ENCODE results near the gene GJD2.

Gene GJD2

DNA sequence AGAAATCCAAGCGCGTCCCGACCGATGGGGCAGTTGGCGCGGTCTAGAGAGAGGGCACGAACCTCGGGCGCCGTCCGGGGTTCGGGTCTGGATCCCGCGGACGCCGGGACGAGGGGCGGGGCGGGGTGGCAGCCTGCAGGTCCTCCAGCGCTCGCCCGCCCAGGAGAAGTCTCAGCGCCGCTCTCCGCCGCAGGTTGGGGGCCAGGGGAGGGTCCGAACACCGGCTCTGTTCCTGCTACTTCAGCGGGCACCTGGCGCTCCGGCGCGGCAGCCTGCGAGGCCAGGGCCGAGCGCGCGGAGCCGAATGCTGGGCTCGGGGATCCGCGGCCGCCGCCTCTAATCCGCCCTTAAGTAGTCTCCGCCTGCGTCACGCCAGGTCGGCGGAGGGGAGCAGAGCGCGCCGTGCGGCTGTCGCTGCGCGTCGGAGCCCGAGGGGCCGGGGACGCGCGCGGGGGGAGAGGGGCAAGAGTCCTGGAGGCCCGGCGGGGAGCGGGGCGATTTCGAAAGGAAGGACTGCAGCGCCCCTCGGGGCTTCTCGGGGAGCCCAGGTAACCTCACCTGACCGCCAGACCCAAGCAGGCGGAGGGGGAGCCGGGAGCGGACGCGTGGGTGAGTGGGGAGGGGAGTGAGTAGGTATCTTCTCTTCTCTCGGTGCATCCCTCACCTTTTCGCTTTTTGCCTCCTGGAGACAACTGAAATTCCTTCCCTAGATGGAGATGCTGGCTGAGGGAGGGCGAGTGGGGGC, at the start of gene GJD2:
Gene GJD2, minus strand, starts transcription at position 325 of the 745 bp plus-strand sequence. CDS start 510 bp downstream, outside the sequence.
- FAIRE-seq (no peak), DNase-seq (ENCODE audit: insufficient read length, low spot score) (no peak)

DNA sequence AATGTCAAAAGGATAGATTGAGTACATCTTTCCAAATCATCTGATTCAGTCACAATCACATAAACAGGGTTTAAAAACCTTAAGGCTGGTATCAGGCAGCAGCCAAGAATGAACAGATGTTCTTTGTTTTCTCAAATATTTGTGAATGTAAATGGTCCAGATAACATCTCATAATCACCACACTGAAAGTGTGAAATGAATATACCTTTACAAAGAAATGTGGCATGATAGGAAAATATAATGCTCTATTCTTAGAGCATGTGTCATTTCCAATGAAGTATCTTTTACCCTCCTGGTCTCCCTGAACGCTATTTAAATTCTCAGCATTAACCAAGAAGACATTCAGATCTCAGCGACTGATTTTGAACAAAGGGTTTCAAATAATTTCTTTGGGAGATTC, 49.3 kb upstream of the GJD2 start:
- DNase-seq (ENCODE audit: insufficient read length, low spot score) (no peak), FAIRE-seq (no peak)

DNA sequence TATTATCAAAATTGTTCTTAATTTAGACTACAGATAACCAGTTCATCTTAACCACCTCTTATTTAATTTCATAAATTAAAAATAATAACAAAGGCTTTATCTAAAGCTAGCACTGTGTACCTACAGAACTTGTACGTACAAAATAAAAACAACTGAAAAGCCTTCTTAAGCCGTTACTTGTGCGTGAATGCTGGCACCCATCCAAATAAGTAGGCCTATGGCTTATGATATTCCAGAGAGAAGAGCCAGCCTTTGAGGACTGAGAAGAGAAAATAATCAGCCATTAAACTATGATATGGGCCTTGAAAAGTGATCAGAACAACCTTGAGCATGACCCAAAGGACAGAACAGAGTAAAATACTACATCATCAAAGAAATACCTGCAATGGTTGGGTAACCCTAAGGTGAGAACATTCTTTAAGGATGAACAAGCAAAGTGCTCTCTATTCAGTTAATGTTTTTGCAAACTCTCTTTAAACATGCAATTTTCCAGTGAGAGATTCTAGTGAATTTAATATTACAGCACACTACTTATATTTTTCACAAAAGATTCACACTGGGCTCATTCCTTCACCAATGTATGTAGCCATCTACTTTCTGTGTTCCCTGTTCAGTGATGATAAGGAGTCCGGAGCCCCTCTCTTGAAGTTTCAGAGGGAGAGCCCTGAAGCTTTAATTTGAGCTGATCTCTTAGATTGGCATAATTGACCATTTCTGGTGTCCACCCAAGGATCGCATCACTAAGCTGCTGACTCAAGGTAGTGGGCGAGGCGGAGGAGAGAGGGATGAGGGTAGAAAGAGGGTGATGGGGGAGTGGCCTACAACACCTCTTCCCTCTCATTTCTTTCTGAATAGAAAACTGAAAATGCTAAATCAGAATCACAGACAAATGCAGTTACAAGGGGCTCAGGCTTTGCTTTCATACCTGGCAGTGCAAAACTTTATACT, 48.3 kb upstream of the GJD2 start:
- FAIRE-seq = no peak
- no peak for DNase-seq (ENCODE audit: insufficient read length, low spot score)

DNA sequence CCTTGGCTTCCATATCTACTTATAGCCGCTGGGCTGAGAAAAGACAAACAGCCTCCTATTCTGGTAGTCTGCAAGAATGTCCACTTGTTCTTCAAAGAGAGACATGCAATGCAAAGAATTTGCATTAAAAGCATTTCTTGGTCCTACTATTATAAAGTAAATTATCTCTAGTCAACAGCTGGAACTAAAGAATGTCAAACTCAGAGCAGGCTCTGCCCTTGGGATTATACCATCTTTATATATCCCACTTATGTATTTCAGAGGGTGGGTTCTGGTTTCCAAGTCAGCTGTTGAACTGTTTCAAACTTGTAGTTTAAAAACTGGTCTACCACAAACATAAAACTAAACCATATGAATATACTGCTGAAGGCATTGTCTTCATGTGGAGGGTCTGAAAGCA, 47.6 kb upstream of the GJD2 start:
- no peak for DNase-seq (ENCODE audit: insufficient read length, low spot score)
- FAIRE-seq = no peak

DNA sequence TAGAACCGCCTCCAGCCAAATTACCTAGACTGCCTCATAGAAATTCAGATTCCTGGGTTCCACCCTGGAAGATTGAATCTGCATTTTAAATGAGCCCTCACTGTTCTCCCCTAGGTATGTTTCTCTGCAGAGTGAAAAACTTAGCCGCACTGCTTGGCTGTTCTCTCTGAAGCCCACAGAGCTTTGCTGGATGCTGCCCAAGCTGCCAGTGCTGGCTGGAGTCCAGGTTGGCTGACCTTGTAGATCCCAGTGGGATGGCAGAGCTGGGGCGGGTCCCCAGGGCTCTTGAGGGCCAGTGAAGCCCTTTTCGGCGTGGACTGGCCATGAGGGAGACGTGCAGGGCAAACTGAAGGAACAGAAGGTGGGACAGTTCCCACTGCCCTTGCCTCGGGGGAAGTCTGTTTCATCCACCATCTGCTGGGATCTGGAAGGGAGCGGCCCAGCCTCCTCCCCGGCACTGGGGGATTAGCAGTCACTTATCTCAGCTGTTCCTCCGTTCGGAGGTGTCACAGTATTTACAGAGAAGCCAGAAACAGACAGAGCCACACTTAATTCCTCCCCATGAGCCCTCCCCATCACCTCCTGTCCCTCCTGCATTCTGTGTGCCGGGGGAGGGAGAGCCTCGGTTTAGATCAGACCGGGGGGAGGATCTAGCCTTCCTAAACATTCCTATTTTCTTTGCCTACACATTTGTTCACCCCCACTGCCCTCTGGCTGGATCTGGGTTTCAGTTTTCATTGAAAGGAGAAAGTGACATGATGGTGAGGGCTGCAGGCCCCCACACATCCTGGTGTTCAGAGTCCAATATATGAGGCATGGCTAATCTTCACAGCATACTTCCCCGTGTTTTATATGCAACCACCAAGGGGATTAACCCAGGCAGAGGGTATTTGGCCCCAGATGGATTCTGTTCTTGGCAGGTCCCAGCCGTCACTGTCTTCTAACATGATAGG, 44.6 kb upstream of the GJD2 start:
- FAIRE-seq (no peak), DNase-seq (ENCODE audit: insufficient read length, low spot score) (no peak)

DNA sequence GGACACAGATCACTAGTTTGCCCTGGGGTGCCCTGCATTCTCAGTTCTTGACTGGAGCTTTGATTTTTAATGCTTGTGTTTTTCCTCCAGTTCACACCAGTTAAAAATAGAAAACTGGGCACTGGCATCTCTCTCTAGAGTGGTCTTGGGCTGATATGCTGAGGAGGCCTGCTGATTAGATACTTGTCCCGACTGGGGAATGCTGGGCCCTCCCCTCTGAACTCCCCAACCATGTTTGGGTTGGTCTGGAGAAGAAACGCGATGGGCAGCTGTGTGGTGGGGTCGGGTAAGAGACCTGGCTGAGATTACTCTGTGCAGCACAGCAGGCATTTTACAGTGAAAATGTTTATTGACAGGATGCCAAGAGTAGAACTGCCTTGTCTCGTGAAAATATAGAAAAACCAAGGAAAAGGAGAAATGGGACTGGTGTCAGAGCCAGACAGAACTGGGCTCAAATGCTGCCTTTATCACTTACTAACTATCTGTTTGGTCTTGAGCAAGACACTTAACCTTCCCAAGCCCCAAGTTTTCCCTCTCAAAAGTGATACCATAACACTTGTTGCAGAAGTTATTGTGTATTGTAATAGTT, 42.1 kb upstream of the GJD2 start:
- no peak for DNase-seq (ENCODE audit: insufficient read length, low spot score)
- FAIRE-seq = no peak

DNA sequence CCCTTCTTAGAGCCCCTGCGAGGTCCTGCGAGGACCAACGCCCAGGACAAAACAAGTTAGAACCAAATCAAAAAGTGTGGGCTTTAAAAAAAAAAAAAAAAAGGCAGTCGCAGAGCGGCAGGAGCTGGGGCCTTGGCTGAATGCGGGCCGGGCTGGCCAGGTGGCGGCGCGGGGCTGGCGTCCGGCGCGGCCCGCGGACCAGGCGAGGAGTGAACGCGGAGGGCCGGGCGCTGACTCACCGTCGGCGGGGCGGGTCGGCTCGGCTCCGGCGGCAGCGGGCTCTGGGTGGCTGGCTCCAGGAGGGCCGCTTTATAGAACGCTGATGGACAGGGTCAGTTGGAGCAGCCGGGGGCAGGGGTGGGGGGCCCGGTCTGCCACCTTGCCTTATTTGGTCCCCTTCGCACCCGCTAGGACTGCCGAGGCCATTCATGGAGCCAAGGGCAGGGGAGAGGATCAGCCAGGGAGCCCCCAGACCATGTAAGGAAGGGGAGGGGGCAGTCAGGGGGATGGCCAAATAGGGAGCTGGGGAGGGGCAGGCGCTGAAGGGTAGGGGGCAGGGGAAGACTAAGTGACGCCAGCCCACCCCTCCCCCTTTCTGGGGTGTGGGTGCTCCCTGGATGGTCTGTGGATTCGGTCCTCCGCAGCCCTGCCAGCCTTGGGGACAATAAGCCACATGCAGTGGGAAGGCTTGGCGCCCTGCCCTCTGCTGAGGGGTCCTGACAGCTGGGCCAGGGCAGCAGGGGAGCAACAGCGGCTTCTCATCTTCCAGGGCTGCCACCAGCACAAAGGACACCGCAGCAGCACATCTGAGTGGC, 40.7 kb upstream of the GJD2 start, which contains the start of gene ACTC1:
Gene ACTC1, minus strand, starts transcription at position 283 of the 815 bp plus-strand sequence. CDS start 741 bp downstream, outside the sequence.
- DNase-seq (ENCODE audit: insufficient read length, low spot score) (no peak), FAIRE-seq (no peak)

DNA sequence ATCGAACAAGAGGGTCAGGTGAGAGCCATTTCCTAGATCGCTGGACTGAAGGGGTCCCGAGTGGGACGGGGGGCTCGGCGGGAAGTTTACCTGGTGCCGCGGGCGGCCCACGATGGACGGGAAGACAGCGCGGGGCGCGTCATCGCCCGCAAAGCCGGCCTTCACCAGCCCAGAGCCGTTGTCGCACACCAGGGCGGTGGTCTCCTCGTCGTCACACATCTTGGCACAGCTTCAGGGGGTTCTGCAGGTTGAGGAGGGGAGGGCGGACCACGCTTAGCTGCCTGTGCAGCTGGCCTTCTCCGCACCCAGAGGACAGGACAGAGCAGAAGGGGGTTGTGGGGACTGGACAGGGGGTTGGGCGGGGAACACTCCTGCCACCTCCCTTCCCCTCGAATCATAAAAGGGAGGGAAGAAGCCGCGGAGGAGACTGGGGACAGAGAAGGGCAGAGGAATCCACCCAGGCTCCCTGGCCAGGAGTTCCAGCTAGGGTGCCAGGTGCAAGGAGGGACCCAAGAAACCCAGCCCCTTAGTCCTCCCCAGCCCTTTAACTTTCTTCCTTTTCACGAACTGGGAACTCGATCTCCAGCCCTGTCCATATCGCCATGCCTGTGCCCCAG, 39.9 kb upstream of the GJD2 start:
- DNase-seq (ENCODE audit: insufficient read length, low spot score) (no peak), FAIRE-seq (no peak)

DNA sequence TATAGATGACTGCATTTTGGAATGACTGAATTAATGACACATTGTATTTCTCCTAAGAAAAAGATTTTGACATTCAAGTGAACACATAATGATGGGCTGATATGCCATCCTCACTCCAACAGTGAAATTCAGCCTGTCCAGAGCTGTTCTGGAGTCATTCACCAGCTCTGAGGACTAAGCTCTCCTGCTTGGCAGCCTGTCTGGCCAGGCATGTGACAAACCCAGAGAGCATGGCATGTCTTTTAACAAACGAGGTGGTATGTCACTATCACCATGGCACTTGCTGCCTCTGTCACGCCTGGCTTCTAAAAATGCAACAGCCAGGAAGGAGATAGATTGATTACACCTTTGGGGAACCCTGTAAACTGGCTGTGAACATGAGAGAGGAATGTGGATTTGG, 39.1 kb upstream of the GJD2 start:
- FAIRE-seq (no peak), DNase-seq (ENCODE audit: insufficient read length, low spot score) (no peak)

DNA sequence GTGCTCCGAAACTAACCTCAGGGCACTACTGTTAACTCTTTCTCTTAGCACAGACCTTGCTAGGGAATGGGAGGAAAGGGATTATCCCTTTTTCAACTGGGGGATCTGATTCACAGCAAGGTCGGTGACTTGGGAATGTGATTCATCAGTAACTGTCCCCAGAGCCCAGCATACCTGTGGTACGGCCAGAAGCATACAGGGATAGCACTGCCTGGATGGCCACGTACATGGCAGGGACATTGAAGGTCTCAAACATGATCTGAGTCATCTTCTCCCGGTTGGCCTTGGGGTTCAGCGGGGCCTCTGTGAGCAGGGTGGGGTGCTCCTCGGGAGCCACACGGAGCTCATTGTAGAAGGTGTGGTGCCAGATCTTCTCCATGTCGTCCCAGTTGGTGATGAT, 38.3 kb upstream of the GJD2 start:
- FAIRE-seq (no peak), DNase-seq (ENCODE audit: insufficient read length, low spot score) (no peak)

DNA sequence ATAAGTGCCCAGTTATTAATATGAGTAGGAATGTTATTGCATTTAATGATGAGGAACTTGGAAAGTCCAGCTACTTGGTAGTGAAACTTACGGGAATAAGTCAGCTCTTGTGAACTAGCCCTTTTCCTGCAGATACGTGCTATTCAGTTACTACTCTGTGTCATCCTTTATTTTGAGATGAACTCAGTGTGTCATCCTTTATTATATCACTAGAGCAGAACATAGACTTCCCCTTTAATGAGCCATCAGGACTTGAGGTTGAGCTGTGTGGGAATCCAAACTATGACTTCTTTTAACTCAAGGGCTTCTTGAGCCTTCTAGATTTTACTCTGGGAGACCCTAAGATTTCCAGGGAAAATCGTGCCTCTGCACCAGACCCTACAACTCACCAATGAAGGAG, 36.9 kb upstream of the GJD2 start:
- FAIRE-seq (no peak), DNase-seq (ENCODE audit: insufficient read length, low spot score) (no peak)

DNA sequence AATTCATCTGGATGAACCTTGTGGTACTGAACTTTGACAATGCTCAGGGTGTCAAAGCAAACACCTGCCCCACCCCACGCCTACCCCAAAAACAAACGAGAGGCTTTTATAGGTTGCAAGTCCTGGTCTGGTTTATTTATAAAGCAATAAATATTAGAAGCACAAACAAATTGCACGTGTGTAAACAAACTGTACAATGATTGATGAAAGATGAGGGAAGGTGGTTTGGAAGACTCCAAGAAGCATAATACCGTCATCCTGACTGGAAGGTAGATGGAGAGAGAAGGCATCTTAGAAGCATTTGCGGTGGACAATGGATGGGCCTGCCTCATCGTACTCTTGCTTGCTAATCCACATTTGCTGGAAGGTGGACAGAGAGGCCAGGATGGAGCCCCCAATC, 35.3 kb upstream of the GJD2 start:
- FAIRE-seq (no peak), DNase-seq (ENCODE audit: insufficient read length, low spot score) (no peak)

DNA sequence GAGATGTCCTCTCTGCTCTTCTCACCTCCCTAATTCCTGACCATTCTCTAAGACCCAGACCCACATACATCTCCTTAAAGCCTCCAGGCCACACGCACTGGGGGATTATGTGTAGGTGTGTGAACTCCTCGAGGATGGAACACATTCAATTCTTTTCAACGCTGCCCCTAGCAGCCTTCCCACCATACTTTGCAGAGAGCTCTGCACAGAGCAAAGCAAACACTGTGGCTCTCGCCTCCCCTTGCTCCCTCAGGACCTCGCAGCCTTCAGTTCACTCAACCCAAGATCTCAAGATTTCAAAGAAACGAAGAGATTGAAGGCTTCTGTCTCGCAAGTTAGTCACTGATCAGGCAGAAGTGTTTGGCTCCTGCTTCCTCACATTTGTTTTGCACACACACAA, 34.5 kb upstream of the GJD2 start:
- FAIRE-seq (no peak), DNase-seq (ENCODE audit: insufficient read length, low spot score) (no peak)

DNA sequence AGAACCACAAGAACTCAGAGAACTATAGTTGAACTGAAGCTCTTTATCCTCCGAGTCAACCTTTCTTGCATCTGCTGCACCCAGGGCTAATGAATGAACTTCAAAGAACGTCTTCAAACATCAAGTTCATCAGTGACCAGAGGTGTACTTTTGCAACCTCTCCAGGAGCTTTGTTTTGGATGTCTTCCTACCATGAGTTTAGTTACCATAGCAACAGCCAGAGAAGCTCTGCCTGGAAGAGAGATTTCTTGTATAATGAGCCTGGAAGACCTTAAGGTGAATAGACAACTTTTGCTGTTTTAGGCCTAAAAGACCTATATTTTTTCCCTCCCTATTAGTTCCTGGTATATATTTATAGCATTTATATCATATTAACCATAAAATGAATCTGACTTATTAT, 31.4 kb upstream of the GJD2 start:
- DNase-seq (ENCODE audit: insufficient read length, low spot score) (no peak), FAIRE-seq (no peak)

DNA sequence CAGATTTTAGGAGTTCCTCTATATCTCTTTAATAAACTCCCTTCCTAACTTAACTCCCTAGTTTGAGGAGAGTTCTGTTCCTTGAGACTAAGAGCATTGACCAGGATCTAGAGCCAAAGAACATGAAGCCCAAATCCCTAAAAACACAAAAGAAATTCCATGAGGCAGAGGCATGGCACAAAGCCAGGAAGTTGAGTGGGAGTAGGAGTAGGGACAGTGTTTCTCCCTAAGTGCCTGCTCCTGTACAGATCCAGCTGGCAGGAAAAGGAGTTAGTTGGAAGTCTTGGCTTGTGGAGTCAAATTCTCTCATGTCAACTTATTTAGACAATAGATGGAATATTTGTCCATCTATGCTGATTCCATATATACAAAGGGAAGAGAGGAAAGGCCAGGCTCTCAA, 29.2 kb upstream of the GJD2 start:
- no peak for FAIRE-seq
- no peak for DNase-seq (ENCODE audit: insufficient read length, low spot score)

DNA sequence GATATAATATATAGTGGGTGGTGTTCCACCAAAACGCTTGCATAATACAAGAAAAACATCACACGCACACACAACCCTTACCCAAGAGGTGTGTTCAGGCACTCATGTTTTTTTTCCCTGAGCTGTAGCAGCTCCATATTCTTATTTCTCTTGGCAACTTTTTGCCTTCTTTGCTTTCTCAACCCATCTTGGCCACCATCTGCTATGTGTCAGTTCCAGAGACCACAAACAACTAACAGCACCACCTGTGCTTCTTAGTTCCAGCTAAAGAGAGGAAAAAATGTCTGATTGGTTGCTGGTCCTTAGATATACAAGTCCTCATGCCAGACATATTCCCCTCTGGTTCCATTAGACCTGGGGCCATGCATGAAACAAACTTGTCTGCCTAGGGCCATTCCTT, 28.6 kb upstream of the GJD2 start:
- FAIRE-seq = no peak

DNA sequence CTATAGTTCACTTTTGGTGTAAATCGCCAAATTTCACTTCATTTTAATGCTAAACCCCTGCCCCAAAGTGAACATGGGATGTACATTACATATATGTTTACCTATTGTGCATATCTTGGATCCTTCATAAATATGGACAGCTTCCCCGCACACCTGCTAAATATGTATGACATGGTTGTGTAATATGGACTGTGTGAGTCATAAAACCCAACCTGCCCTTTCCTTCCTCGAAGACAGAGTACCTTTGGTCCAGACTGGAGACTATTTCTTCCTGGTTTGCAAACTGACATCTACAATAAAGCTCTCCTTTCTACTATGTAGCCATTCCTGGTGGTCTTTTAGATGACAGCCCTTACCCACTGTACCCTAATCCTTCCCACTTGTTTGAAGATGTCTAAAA, 28.1 kb upstream of the GJD2 start:
- FAIRE-seq (no peak), DNase-seq (ENCODE audit: insufficient read length, low spot score) (no peak)

More for the DNA sequence above, 28.6 kb upstream of the GJD2 start:
- no peak for DNase-seq (ENCODE audit: insufficient read length, low spot score)

DNA sequence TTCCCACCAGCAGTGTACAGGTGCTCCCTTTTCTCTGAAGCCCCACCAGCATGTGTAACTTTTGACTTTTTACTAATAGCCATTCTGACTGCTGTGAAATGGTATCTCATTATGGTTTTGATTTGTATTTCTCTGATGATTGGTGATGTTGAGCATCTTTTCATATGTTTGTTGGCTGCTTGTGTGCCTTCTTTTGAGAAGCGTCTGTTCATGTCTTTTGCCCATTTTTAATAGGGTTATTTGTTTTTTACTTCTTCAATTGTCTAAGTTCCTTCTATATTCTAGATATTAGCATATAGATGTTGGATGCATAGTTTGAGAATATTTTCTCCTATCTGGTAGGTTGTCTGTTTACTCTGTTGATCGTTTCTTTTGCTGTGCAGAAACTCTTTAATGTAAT, 25.9 kb upstream of the GJD2 start:
- no peak for FAIRE-seq

DNA sequence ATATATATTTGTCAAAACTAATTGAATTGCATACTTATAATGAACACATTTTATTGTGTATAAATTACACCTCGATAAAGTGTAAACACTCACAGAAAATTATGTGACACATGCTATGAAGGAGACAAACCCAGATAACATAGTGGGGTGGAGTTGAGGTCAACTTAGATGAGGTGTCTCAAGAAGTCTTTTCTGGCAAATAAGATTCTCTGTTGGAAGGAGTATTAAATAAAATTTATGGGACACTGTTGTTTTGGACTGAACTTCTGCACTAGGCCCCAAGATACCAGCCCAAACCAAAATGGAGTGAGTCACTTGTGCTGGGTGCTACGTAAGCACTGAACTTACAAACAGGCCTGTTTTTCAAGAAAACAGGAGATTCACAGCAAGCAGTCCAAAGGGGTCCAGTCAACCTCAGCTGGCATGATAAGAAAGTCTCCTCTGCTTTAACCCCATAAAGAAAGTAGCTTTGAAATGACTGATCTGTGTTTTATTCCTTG, 21.9 kb upstream of the GJD2 start:
- FAIRE-seq = no peak
- no peak for DNase-seq (ENCODE audit: insufficient read length, low spot score)

More for the DNA sequence above, 25.9 kb upstream of the GJD2 start:
- DNase-seq (ENCODE audit: insufficient read length, low spot score) = no peak
